ENCODE data around the gene AXL.

GRCh38 chr19:41239961-41240574, 21.0 kb downstream of the AXL start:
- TF ChIP-seq, protein P1, sequence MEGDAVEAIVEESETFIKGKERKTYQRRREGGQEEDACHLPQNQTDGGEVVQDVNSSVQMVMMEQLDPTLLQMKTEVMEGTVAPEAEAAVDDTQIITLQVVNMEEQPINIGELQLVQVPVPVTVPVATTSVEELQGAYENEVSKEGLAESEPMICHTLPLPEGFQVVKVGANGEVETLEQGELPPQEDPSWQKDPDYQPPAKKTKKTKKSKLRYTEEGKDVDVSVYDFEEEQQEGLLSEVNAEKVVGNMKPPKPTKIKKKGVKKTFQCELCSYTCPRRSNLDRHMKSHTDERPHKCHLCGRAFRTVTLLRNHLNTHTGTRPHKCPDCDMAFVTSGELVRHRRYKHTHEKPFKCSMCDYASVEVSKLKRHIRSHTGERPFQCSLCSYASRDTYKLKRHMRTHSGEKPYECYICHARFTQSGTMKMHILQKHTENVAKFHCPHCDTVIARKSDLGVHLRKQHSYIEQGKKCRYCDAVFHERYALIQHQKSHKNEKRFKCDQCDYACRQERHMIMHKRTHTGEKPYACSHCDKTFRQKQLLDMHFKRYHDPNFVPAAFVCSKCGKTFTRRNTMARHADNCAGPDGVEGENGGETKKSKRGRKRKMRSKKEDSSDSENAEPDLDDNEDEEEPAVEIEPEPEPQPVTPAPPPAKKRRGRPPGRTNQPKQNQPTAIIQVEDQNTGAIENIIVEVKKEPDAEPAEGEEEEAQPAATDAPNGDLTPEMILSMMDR (IDR thresholded peaks at IDR 0.05; ENCODE audit: borderline replicate concordance, extremely low read depth, low read length, poor library complexity, severe bottlenecking): no peak
- TF ChIP-seq EZH2 (IDR thresholded peaks at IDR 0.05; ENCODE audit: borderline replicate concordance, low read depth, low read length, severe bottlenecking): no peak
